Karpas-422 (cell line): ENCODE results near the gene C5orf58. TPM values are rescaled to one million over a fixed set of nuclear protein-coding genes. Genes with fewer than 3 reads are reported as not detected.
A peak's percentile ranks its signal among the peaks of the same experiment; 100 is the strongest.

Experiments
- DNase-seq: peaks from one replicate; pipeline ENCODE4 v3.0.0-alpha.2; 2015
- H2AFZ ChIP-seq: fragments of 200-600 bp; sonication (generic); 2 replicates; pipeline ENCODE4 v1.6.1; 2014; ENCODE audit warnings: antibody characterized with exemption, low read length, mixed read lengths
- H3K27ac ChIP-seq: fragments of 200-600 bp; sonication (generic); 2 replicates; pipeline ENCODE4 v1.5.1; 2014; ENCODE audit warnings: mild to moderate bottlenecking, low read length, moderate library complexity
- H3K27me3 ChIP-seq: fragments of 200-600 bp; sonication (generic); 2 replicates; pipeline ENCODE4 v1.6.1; 2014; ENCODE audit warnings: low read length, mixed read lengths
- H3K36me3 ChIP-seq: fragments of 200-600 bp; sonication (generic); 2 replicates; pipeline ENCODE4 v1.6.1; 2014; ENCODE audit warnings: low read length, mixed read lengths; ENCODE audit not compliant: insufficient read depth
- H3K4me1 ChIP-seq: fragments of 200-600 bp; sonication (generic); 2 replicates; pipeline ENCODE4 v1.6.1; 2014; ENCODE audit warnings: mild to moderate bottlenecking, low read length, mixed read lengths
- H3K4me2 ChIP-seq: fragments of 200-600 bp; sonication (generic); 2 replicates; pipeline ENCODE4 v1.6.1; 2014; ENCODE audit warnings: low read length, low read depth, mild to moderate bottlenecking; ENCODE audit not compliant: poor library complexity, severe bottlenecking
- H3K4me3 ChIP-seq: fragments of 200-600 bp; sonication (generic); 2 replicates; pipeline ENCODE4 v1.5.1; 2014; ENCODE audit warnings: mild to moderate bottlenecking, antibody characterized with exemption, low read length, mixed read lengths
- H3K79me2 ChIP-seq: fragments of 200-600 bp; sonication (generic); 2 replicates; pipeline ENCODE4 v1.6.1; 2014; ENCODE audit warnings: mild to moderate bottlenecking, low read length, mixed read lengths
- H3K9ac ChIP-seq: fragments of 200-600 bp; sonication (generic); 2 replicates; pipeline ENCODE4 v1.6.0; 2014; ENCODE audit warnings: low read length
- H3K9me2 ChIP-seq: fragments of 200-600 bp; sonication (generic), shearing (Covaris generic); replicated peaks from 2 replicates; pipeline ENCODE4 v1.6.0; 2014; ENCODE audit warnings: mild to moderate bottlenecking, low read length, moderate library complexity; ENCODE audit not compliant: insufficient read depth
- H3K9me3 ChIP-seq: fragments of 300-700, 200-600 bp; sonication (generic); 2 replicates; pipeline ENCODE4 v1.6.1; 2014; ENCODE audit warnings: low read length, mixed read lengths
- H4K20me1 ChIP-seq: fragments of 200-600 bp; sonication (generic); 2 replicates; pipeline ENCODE4 v1.6.1; 2014; ENCODE audit warnings: mild to moderate bottlenecking, antibody characterized with exemption, low read length, low read depth; ENCODE audit not compliant: insufficient read depth
- total RNA-seq: library from RNA; depleted of rRNA; stranded (reverse); fragments of >200 nt; shearing (Covaris generic); gene quantifications from 2 replicates; pipeline ENCODE4 v1.2.3, GENCODE V29; 2014; ENCODE audit warnings: low replicate concordance; rRNA removed

C5orf58 gene
- total RNA-seq, 1 experiment from 2014 or later, result not detected

DNA sequence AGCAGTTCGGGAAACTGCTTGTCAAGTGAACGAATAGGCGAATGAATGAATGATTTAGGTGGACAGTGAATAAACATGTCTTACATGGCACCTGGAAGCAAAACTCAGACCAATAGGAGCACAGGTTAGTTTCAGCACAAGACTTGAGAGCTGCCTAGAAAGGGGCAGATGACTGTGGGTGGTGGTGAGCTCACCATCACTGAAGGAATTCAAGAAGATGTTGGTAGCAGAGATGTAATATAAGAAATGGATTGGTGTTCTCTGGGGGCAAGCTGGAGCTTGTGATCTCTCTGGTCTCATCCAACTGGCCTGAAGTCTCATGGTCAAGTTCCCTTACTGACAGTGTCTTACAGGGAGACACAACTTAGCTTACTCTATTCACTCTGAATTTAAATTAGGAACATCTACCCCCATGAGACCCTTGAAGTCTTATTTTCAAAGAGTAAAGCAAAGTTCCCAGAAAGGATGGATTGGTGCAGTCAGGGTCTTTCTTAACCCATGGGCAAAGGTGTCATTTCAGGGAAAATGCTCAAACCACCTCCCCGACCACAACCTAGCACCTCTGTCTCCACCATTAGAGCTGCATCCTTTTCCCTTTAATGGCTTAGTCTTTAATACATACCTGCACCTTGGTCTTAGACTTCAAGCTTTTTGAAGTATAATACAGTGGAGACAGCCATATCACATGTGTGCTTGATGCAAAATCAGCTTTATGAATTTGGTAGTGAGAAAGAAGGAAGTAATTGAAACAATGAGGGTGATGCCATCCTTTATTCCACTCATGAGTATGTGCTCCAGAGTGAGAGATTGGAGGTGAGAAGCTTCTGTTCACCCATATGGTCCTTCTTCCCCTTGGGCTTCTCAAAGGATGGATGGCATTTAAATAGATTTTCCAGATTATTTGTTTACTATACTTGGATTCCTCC lies 59.7 kb downstream of the C5orf58 start:
- no peak overlapping the region for H3K4me2 ChIP-seq
- H3K4me1 ChIP-seq, result peaks cover 16% of the 10 kb centered on the region
- no peak overlapping the region for H2AFZ ChIP-seq
- H3K36me3 ChIP-seq, result no peaks in the 10 kb centered on the region
- no peak overlapping the region for H3K4me3 ChIP-seq
- H4K20me1 ChIP-seq, result no peaks in the 10 kb centered on the region; the same call in 1 of the 2 replicates
- no peak overlapping the region for H3K27ac ChIP-seq
- H3K27me3 ChIP-seq, result no peaks in the 10 kb centered on the region
- no peak overlapping the region for H3K9ac ChIP-seq
- peak; percentile 53 for DNase-seq
- H3K9me2 ChIP-seq, result no peaks in the 10 kb centered on the region
- no peaks in the 10 kb centered on the region for H3K79me2 ChIP-seq
- H3K9me3 ChIP-seq, result no peaks in the 10 kb centered on the region

DNA sequence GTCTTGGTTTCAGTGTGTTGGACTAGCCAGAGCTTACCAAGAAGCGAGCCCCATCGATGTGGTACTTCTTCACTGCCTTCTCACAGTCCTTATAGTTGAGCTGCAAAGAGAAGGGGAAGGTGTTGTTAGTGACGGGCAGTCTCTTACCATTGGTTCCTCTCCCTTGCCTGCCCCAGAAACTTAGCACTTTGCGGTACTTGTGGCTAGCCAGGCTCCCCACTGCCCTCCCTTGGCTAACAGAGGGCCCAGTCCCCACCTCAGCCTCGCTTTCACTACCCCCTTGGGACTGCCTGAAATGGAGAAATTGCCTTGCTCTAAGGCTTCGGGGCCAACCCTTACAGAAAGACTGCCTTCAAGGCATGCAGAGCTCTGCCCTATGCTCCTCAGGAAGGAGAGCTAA lies 60.5 kb downstream of the C5orf58 start:
- Histone ChIP-seq H3K79me2 (no peaks in the 10 kb centered on the region), H3K36me3 (no peaks in the 10 kb centered on the region), H3K27ac (no peak overlapping the region), H3K4me2 (no peak overlapping the region), H3K4me3 (no peak overlapping the region), H2AFZ (no peak overlapping the region), H3K9me3 (no peaks in the 10 kb centered on the region), H3K9ac (no peak overlapping the region), H4K20me1 (no peaks in the 10 kb centered on the region; the same call in 1 of the 2 replicates), H3K4me1 (peaks cover 16% of the 10 kb centered on the region), H3K27me3 (no peaks in the 10 kb centered on the region), H3K9me2 (no peaks in the 10 kb centered on the region)
- DNase-seq, result peak; percentile 69

DNA sequence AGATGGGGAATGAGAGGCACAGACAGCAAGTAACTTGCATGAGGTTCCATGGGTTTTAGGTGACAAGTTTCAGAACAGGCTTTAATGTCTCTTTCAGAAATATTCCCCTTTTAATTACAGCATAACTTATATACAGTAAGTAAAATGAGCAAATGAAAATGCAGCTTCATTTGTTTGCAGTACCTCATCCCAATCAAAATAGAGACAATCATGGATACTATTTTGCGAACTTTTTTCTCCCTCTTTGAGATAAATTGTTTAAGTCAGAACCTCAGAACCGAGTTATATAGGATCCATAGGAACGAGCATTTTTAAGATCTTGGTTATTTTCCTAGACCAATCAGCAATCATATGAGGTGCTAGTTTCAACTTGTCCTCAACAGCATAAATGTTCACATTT lies 61.3 kb downstream of the C5orf58 start:
- H3K4me1 ChIP-seq, result peaks cover 16% of the 10 kb centered on the region
- H3K36me3 ChIP-seq, result no peaks in the 10 kb centered on the region
- H3K4me2 ChIP-seq, result no peak overlapping the region
- DNase-seq, result no peak
- no peak overlapping the region for H3K27ac ChIP-seq
- no peaks in the 10 kb centered on the region for H3K27me3 ChIP-seq
- no peaks in the 10 kb centered on the region for H3K79me2 ChIP-seq
- no peaks in the 10 kb centered on the region; the same call in 1 of the 2 replicates for H4K20me1 ChIP-seq
- no peak overlapping the region for H3K4me3 ChIP-seq
- no peak overlapping the region for H2AFZ ChIP-seq
- no peak overlapping the region for H3K9ac ChIP-seq
- H3K9me2 ChIP-seq, result no peaks in the 10 kb centered on the region
- H3K9me3 ChIP-seq, result no peaks in the 10 kb centered on the region

DNA sequence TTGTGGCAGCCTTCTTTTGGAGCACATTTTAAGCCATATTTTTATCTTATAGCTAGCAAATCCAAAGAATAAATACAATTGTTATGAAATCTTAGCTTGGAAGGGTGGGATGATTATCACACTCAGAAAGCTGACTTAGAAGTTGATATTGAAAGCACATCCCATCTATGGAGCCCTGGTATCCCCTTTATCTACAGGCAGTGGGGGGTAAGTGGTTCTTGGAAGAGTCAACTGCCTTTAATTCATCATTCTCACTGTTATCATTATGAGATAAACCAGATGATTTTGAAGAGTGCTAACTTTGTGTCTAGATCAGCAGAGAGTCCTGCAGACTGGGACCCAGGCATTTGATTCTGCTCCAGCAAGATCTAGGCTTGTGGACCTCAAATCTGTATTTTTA lies 61.8 kb downstream of the C5orf58 start:
- no peaks in the 10 kb centered on the region for H3K9me2 ChIP-seq
- H3K4me1 ChIP-seq, result peaks cover 16% of the 10 kb centered on the region
- H3K9ac ChIP-seq, result no peak overlapping the region
- H3K4me3 ChIP-seq, result no peak overlapping the region
- no peak overlapping the region for H3K27ac ChIP-seq
- no peaks in the 10 kb centered on the region for H3K36me3 ChIP-seq
- H3K79me2 ChIP-seq, result no peaks in the 10 kb centered on the region
- H3K4me2 ChIP-seq, result no peak overlapping the region
- H3K27me3 ChIP-seq, result no peaks in the 10 kb centered on the region
- H2AFZ ChIP-seq, result no peak overlapping the region
- H4K20me1 ChIP-seq, result no peaks in the 10 kb centered on the region; the same call in 1 of the 2 replicates
- no peak for DNase-seq
- H3K9me3 ChIP-seq, result no peaks in the 10 kb centered on the region

Other genes starting within 250 kb of the C5orf58 start
- 0.07 TPM in 1 of 2 replicates, not detected in the other for gene FOXI1, start 127.1 kb upstream of the C5orf58 start, total RNA-seq
- 0.22 and 0.82 TPM in 2 replicates for gene LCP2, start 64.8 kb downstream of the C5orf58 start, total RNA-seq
- not detected in 2 replicates for gene KCNMB1, start 156.4 kb downstream of the C5orf58 start, total RNA-seq